Measurements from ENCODE around the gene MRGPRX2. TPM values are rescaled to one million over a fixed set of nuclear protein-coding genes. Genes with fewer than 3 reads are reported as not detected.

The MRGPRX2 gene
- total RNA-seq, 1 experiment from 2014 or later = not detected

- CTCF ChIA-PET = interaction anchor here (0.6 to 2.1 kb wide), 10 partner anchors 9 to 168 kb away, joined by 3 to 9 read pairs (median 3); partner anchors contain the start of gene ZDHHC13
- DNase-seq = peak; percentile 52 to 78
- Histone ChIP-seq H3K9me3 (no peaks in the 10 kb centered on the region), H3K4me3 (ENCODE audit: low read depth, low read length) (no peak overlapping the region), H3K27me3 (replicated peaks; ENCODE audit: control insufficient read depth, insufficient read depth, low read length) (no peaks in the 10 kb centered on the region), H3K4me1 (no peaks in the 10 kb centered on the region; the same call in 1 of the 2 replicates), H3K36me3 (ENCODE audit: control insufficient read depth, insufficient read depth, low read length) (no peaks in the 10 kb centered on the region)
- POLR2A ChIA-PET = no interaction called here
- Mint-ChIP-seq H3K4me3 (ENCODE audit: unreplicated experiment) (no peak overlapping the region), H3K4me1 (ENCODE audit: low read depth, unreplicated experiment) (peaks cover 14% of the 10 kb centered on the region), H3K9me3 (ENCODE audit: unreplicated experiment) (no peaks in the 10 kb centered on the region), H3K27ac (ENCODE audit: unreplicated experiment) (no peak overlapping the region), H3K36me3 (ENCODE audit: insufficient read depth, unreplicated experiment) (no peaks in the 10 kb centered on the region), H3K27me3 (ENCODE audit: insufficient read depth, unreplicated experiment) (no peaks in the 10 kb centered on the region)
- no TSS peak for BruUV-seq (replicated peaks)
- intact Hi-C loops (cut with micrococcal nuclease; ENCODE audit: unreplicated experiment) = loop anchor here (1.0 to 10.0 kb wide), 3 partner anchors 25 to 828 kb away; partner anchors contain the start of gene ZDHHC13
- peak; percentile 97 to 98 for TF ChIP-seq CTCF (IDR thresholded peaks at IDR 0.05; ENCODE audit: insufficient read depth in 1 of 2, low read depth in 1 of 2, low read length in 1 of 2, severe bottlenecking in 1 of 2, unreplicated experiment in 1 of 2)
Observed at GRCh38 chr11:19076744-19077589, 16.4 kb upstream of the MRGPRX2 start.

- CTCF ChIA-PET = interaction anchor here (1.6 kb wide), 1 partner anchor 86 kb away, joined by 5 read pairs; no protein-coding TSS in a partner anchor
- Mint-ChIP-seq H3K27ac (ENCODE audit: unreplicated experiment) (no peak overlapping the region), H3K4me1 (ENCODE audit: low read depth, unreplicated experiment) (peaks cover 21% of the 10 kb centered on the region), H3K9me3 (ENCODE audit: unreplicated experiment) (no peaks in the 10 kb centered on the region), H3K27me3 (ENCODE audit: insufficient read depth, unreplicated experiment) (no peaks in the 10 kb centered on the region), H3K4me3 (ENCODE audit: unreplicated experiment) (no peak overlapping the region), H3K36me3 (ENCODE audit: insufficient read depth, unreplicated experiment) (no peaks in the 10 kb centered on the region)
- intact Hi-C loops (cut with micrococcal nuclease; ENCODE audit: unreplicated experiment) = loop anchor here (10.0 kb wide), 1 partner anchor 829 kb away; no protein-coding TSS in a partner anchor
- Histone ChIP-seq H3K4me3 (ENCODE audit: low read depth, low read length) (no peak overlapping the region), H3K9me3 (no peaks in the 10 kb centered on the region), H3K4me1 (no peaks in the 10 kb centered on the region; the same call in 1 of the 2 replicates), H3K36me3 (ENCODE audit: control insufficient read depth, insufficient read depth, low read length) (no peaks in the 10 kb centered on the region), H3K27me3 (replicated peaks; ENCODE audit: control insufficient read depth, insufficient read depth, low read length) (no peaks in the 10 kb centered on the region)
- DNase-seq = no peak
- TF ChIP-seq CTCF (IDR thresholded peaks at IDR 0.05; ENCODE audit: insufficient read depth in 1 of 2, low read depth in 1 of 2, low read length in 1 of 2, severe bottlenecking in 1 of 2, unreplicated experiment in 1 of 2) = no peak
- POLR2A ChIA-PET = no interaction called here
- no TSS peak for BruUV-seq (replicated peaks)
Observed at GRCh38 chr11:19075636-19076035, 15.1 kb upstream of the MRGPRX2 start.

GRCh38 chr11:19073454-19074415 is 13.2 kb upstream of the MRGPRX2 start:
- no peak overlapping the region for H3K27ac Mint-ChIP-seq (ENCODE audit: unreplicated experiment)
- H3K36me3 Mint-ChIP-seq (ENCODE audit: insufficient read depth, unreplicated experiment) = no peaks in the 10 kb centered on the region
- no TSS peak for BruUV-seq (replicated peaks)
- peaks cover 21% of the 10 kb centered on the region for H3K4me1 Mint-ChIP-seq (ENCODE audit: low read depth, unreplicated experiment)
- Histone ChIP-seq H3K4me1 (no peaks in the 10 kb centered on the region; the same call in 1 of the 2 replicates), H3K4me3 (ENCODE audit: low read depth, low read length) (no peak overlapping the region), H3K36me3 (ENCODE audit: control insufficient read depth, insufficient read depth, low read length) (no peaks in the 10 kb centered on the region), H3K9me3 (peaks cover 5% of the 10 kb centered on the region; the same call in 1 of the 2 replicates), H3K27me3 (replicated peaks; ENCODE audit: control insufficient read depth, insufficient read depth, low read length) (no peaks in the 10 kb centered on the region)
- no peak for DNase-seq
- H3K4me3 Mint-ChIP-seq (ENCODE audit: unreplicated experiment) = no peak overlapping the region
- TF ChIP-seq CTCF (IDR thresholded peaks at IDR 0.05; ENCODE audit: insufficient read depth in 1 of 2, low read depth in 1 of 2, low read length in 1 of 2, severe bottlenecking in 1 of 2, unreplicated experiment in 1 of 2) = no peak
- POLR2A ChIA-PET = no interaction called here
- CTCF ChIA-PET = interaction anchor here (0.5 to 1.3 kb wide), 5 partner anchors 51 to 669 kb away, joined by 3 read pairs; no protein-coding TSS in a partner anchor
- peaks cover 5% of the 10 kb centered on the region for H3K27me3 Mint-ChIP-seq (ENCODE audit: insufficient read depth, unreplicated experiment)
- intact Hi-C loops (cut with micrococcal nuclease; ENCODE audit: unreplicated experiment) = loop anchor here (5.0 to 10.0 kb wide), 2 partner anchors 169 to 831 kb away; partner anchors contain the start of gene E2F8
- H3K9me3 Mint-ChIP-seq (ENCODE audit: unreplicated experiment) = no peaks in the 10 kb centered on the region

Data from Caco-2 (cell line).